ENCODE data around the gene FTCD. TPM values are rescaled to one million over a fixed set of nuclear protein-coding genes. Genes with fewer than 3 reads are reported as not detected.
"Not testable (repeated sequence)": the region's sequence is repeated elsewhere in the genome, so short reads cannot be mapped to it uniquely, and the experiment has no call there.

FTCD gene
- total RNA-seq, 1 experiment from 2014 or later, result 0.40 TPM

- Histone ChIP-seq H3K27me3 (ENCODE audit: low read length) (no peaks in the 10 kb centered on the region), H2AFZ (ENCODE audit: low read length) (no peak overlapping the region), H3K9me2 (replicated peaks; ENCODE audit: low read length) (no peaks in the 10 kb centered on the region), H3K9ac (ENCODE audit: low read length) (no peak overlapping the region), H3K4me2 (ENCODE audit: low read length) (no peak overlapping the region), H3K79me2 (ENCODE audit: low read length) (no peaks in the 10 kb centered on the region), H3K27ac (ENCODE audit: low read length) (no peak overlapping the region), H3K36me3 (ENCODE audit: low read depth, low read length) (no peaks in the 10 kb centered on the region), H4K20me1 (ENCODE audit: low read length) (no peaks in the 10 kb centered on the region), H3K9me3 (ENCODE audit: low read length) (no peaks in the 10 kb centered on the region), H3K4me1 (ENCODE audit: insufficient read depth, low read length) (peaks cover 5% of the 10 kb centered on the region; the same call in 1 of the 2 replicates), H3F3A (ENCODE audit: low read length, unreplicated experiment) (peaks cover 7% of the 10 kb centered on the region), H3K4me3 (ENCODE audit: low read length) (no peak overlapping the region)
- CTCF ChIA-PET, result no interaction called here
- intact Hi-C loops (cut with micrococcal nuclease), result loop anchor here (5.0 kb wide), 1 partner anchor 139 kb away; the partner anchor contains the start of genes MCM3AP and YBEY
- no peak for ATAC-seq
- POLR2A ChIA-PET (ENCODE audit: unreplicated experiment), result no interaction called here
- no peak for DNase-seq
- TF ChIP-seq CTCF (conservative IDR thresholded peaks at IDR 0.05; ENCODE audit: low read depth, low read length) (no peak), EZH2phosphoT487 (IDR thresholded peaks at IDR 0.05; ENCODE audit: borderline replicate concordance, low read length) (no peak), EZH2 (IDR thresholded peaks at IDR 0.05; ENCODE audit: low read length, unreplicated experiment) (no peak)
- BruUV-seq (replicated peaks), result no TSS peak
Observed at GRCh38 chr21:46148106-46148505, 7.3 kb downstream of the FTCD start.

- H4K20me1 ChIP-seq (ENCODE audit: low read length); H3K4me2 ChIP-seq (ENCODE audit: low read length); H3K27ac ChIP-seq (ENCODE audit: low read length); H3K36me3 ChIP-seq (ENCODE audit: low read depth, low read length); H3K27me3 ChIP-seq (ENCODE audit: low read length); H3K9me3 ChIP-seq (ENCODE audit: low read length); POLR2A ChIA-PET (ENCODE audit: unreplicated experiment); H3F3A ChIP-seq (ENCODE audit: low read length, unreplicated experiment); H3K4me3 ChIP-seq (ENCODE audit: low read length); BruUV-seq (replicated peaks); H3K79me2 ChIP-seq (ENCODE audit: low read length); H3K4me1 ChIP-seq (ENCODE audit: insufficient read depth, low read length); H3K9me2 ChIP-seq (replicated peaks; ENCODE audit: low read length); H3K9ac ChIP-seq (ENCODE audit: low read length): not testable (repeated sequence)
- H2AFZ ChIP-seq (ENCODE audit: low read length), result 0 out of 2 replicates have a peak overlapping the region, but pooled peaks have one; percentile 16
- DNase-seq (peak; percentile 86), ATAC-seq (peak; percentile 68)
- TF ChIP-seq CTCF (conservative IDR thresholded peaks at IDR 0.05; ENCODE audit: low read depth, low read length), result peak; percentile 82
- intact Hi-C loops (cut with micrococcal nuclease), result loop anchor here (2.0 to 5.0 kb wide), 2 partner anchors 41 to 140 kb away; partner anchors contain the start of genes MCM3AP and YBEY
- CTCF ChIA-PET, result interaction anchor here (0.7 kb wide), 1 partner anchor 174 kb away, joined by 5 read pairs; no protein-coding TSS in a partner anchor
Observed at GRCh38 chr21:46147429-46147828, 8.0 kb downstream of the FTCD start.

- Histone ChIP-seq H3K36me3 (ENCODE audit: low read depth, low read length) (no peaks in the 10 kb centered on the region), H3F3A (ENCODE audit: low read length, unreplicated experiment) (peaks cover 7% of the 10 kb centered on the region), H3K27me3 (ENCODE audit: low read length) (no peaks in the 10 kb centered on the region), H3K9me2 (replicated peaks; ENCODE audit: low read length) (no peaks in the 10 kb centered on the region), H3K79me2 (ENCODE audit: low read length) (no peaks in the 10 kb centered on the region), H3K9ac (ENCODE audit: low read length) (no peak overlapping the region), H2AFZ (ENCODE audit: low read length) (0 out of 2 replicates have a peak overlapping the region, but pooled peaks have one; percentile 16), H3K4me1 (ENCODE audit: insufficient read depth, low read length) (peaks cover 5% of the 10 kb centered on the region; the same call in 1 of the 2 replicates), H3K4me3 (ENCODE audit: low read length) (no peak overlapping the region), H4K20me1 (ENCODE audit: low read length) (no peaks in the 10 kb centered on the region), H3K27ac (ENCODE audit: low read length) (no peak overlapping the region), H3K9me3 (ENCODE audit: low read length) (no peaks in the 10 kb centered on the region), H3K4me2 (ENCODE audit: low read length) (no peak overlapping the region)
- CTCF ChIA-PET, result interaction anchor here (0.7 kb wide), 1 partner anchor 173 kb away, joined by 5 read pairs; no protein-coding TSS in a partner anchor
- intact Hi-C loops (cut with micrococcal nuclease), result loop anchor here (2.0 to 5.0 kb wide), 2 partner anchors 42 to 140 kb away; partner anchors contain the start of genes MCM3AP and YBEY
- no peak for TF ChIP-seq EZH2 (IDR thresholded peaks at IDR 0.05; ENCODE audit: low read length, unreplicated experiment)
- no peak for TF ChIP-seq CTCF (conservative IDR thresholded peaks at IDR 0.05; ENCODE audit: low read depth, low read length)
- TF ChIP-seq EZH2phosphoT487 (IDR thresholded peaks at IDR 0.05; ENCODE audit: borderline replicate concordance, low read length), result no peak
- BruUV-seq (replicated peaks), result no TSS peak
- POLR2A ChIA-PET (ENCODE audit: unreplicated experiment), result no interaction called here
- DNase-seq (no peak), ATAC-seq (no peak)
Observed at GRCh38 chr21:46146856-46147255, 8.5 kb downstream of the FTCD start.
